EH (cell line): ENCODE results near the gene ALG12.
"Not testable (repeated sequence)": the region's sequence is repeated elsewhere in the genome, so short reads cannot be mapped to it uniquely, and the experiment has no call there.

Experiments used
- DNase-seq: peaks from one replicate; pipeline ENCODE4 v3.0.0-alpha.2; 2015; ENCODE audit warnings: low read depth

Gene ALG12

GRCh38 chr22:49866134-49866533 is 52.1 kb downstream of the ALG12 start:
- DNase-seq: no peak

GRCh38 chr22:49865156-49865555 is 53.1 kb downstream of the ALG12 start:
- no peak for DNase-seq

- no peak for DNase-seq
Observed at GRCh38 chr22:49863931-49864330, 54.3 kb downstream of the ALG12 start.

GRCh38 chr22:49862496-49862776 is 55.8 kb downstream of the ALG12 start:
- DNase-seq: no peak

- no peak for DNase-seq
Observed at GRCh38 chr22:49861642-49862495, 56.4 kb downstream of the ALG12 start.

GRCh38 chr22:49858827-49859226 is 59.4 kb downstream of the ALG12 start:
- DNase-seq: no peak

- DNase-seq: no peak
Observed at GRCh38 chr22:49856766-49857618, 61.2 kb downstream of the ALG12 start.

- no peak for DNase-seq
Observed at GRCh38 chr22:49856343-49856742, 61.9 kb downstream of the ALG12 start.

- peak; percentile 44 for DNase-seq
Observed at GRCh38 chr22:49855251-49855911, 62.9 kb downstream of the ALG12 start.

GRCh38 chr22:49853981-49854831 is 64.0 kb downstream of the ALG12 start:
- DNase-seq: peak; percentile 40

- peak; percentile 96 for DNase-seq
Observed at GRCh38 chr22:49852898-49853894, 65.0 kb downstream of the ALG12 start, which contains the start of gene ZBED4. Gene ZBED4, plus strand, starts transcription at chr22:49853844. Its CDS starts 29,819 bp downstream, at chr22:49883663.

GRCh38 chr22:49852568-49852897 is 65.7 kb downstream of the ALG12 start:
- not testable (repeated sequence) for DNase-seq

GRCh38 chr22:49850959-49851802 is 67.1 kb downstream of the ALG12 start:
- no peak for DNase-seq
